ENCODE data around the gene ARHGEF3.

DNA sequence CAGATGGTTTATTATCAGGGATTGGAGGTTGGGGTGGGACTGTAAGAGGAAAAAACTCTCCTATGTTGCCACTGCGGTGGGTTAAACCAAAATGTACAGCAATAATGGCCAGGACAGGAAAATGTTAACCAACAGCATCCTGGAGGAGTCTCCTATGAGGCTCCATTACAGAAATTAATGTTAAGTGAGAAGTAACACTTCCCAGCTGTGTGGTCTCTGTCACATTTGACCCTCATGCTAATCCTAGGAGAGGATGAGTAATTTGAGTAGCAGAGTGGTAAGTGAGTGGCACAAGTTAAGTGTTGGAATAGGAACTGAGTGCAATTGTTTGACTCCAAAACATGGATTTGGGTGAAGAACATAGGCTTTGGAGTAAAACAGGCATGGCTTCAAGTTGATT lies 39.0 kb downstream of the ARHGEF3 start:
- no peak for TF ChIP-seq EZH2 (IDR thresholded peaks at IDR 0.05)
- TF ChIP-seq POLR2AphosphoS5 (IDR thresholded peaks at IDR 0.05; ENCODE audit: borderline replicate concordance, low read depth, low read length): no peak
- TF ChIP-seq FOXP2 (optimal IDR thresholded peaks at IDR 0.05; ENCODE audit: control extremely low read depth, extremely low read length, insufficient read depth): no peak

Measured in SK-N-MC (cell line).